DND-41 (cell line): ENCODE results near the gene KAT2B.

Source experiments
- ATAC-seq: fragments of 200-7000 bp; cut with Tn5 transposase; 3 replicates; pipeline ENCODE4 v1.9.1; 2021; ENCODE audit warnings: low read depth; ENCODE audit not compliant: insufficient read depth
- DNase-seq: peaks from one replicate; pipeline ENCODE4 v3.0.0-alpha.2; 2020
- H2AFZ ChIP-seq: 2 replicates; pipeline ENCODE4 v1.6.0; 2012; ENCODE audit warnings: low read depth, low read length
- H3K27ac ChIP-seq: 2 replicates; pipeline ENCODE4 v1.5.1; 2012; ENCODE audit warnings: low read length, inconsistent platforms
- H3K27me3 ChIP-seq: fragments of 200-600 bp; sonication (generic); 2 replicates; pipeline ENCODE4 v1.6.0; 2012; ENCODE audit warnings: low read length, mild to moderate bottlenecking, inconsistent platforms; ENCODE audit not compliant: insufficient read depth, poor library complexity
- H3K36me3 ChIP-seq: 2 replicates; pipeline ENCODE4 v1.5.1; 2012; ENCODE audit warnings: low read length, inconsistent platforms; ENCODE audit not compliant: insufficient read depth
- H3K4me1 ChIP-seq: 2 replicates; pipeline ENCODE4 v1.5.1; 2012; ENCODE audit warnings: mild to moderate bottlenecking, low read length; ENCODE audit not compliant: insufficient read depth
- H3K4me2 ChIP-seq: 2 replicates; pipeline ENCODE4 v1.6.0; 2012; ENCODE audit warnings: mild to moderate bottlenecking, moderate library complexity, low read length, inconsistent platforms; ENCODE audit not compliant: insufficient read depth
- H3K4me3 ChIP-seq, 2 experiments: fragments of 200-600 bp in 1 of 2; shearing (Covaris generic) in 1 of 2; 2 replicates each; pipeline ENCODE4 v1.5.1; 2012 to 2016; ENCODE audit warnings: inconsistent platforms in 2 of 2, low read length in 2 of 2, mild to moderate bottlenecking in 2 of 2, low read depth in 1 of 2, moderate library complexity in 1 of 2
- H3K79me2 ChIP-seq: 2 replicates; pipeline ENCODE4 v1.6.0; 2012; ENCODE audit warnings: low read length, inconsistent platforms; ENCODE audit not compliant: insufficient read depth
- H3K9ac ChIP-seq: 2 replicates; pipeline ENCODE4 v1.6.0; 2012; ENCODE audit warnings: low read depth, mild to moderate bottlenecking, inconsistent platforms, low read length, moderate library complexity
- H3K9me3 ChIP-seq: 2 replicates; pipeline ENCODE4 v1.5.1; 2012; ENCODE audit warnings: low read length, moderate library complexity, mild to moderate bottlenecking, inconsistent platforms; ENCODE audit not compliant: insufficient read depth, severe bottlenecking
- H4K20me1 ChIP-seq: 2 replicates; pipeline ENCODE4 v1.6.0; 2012; ENCODE audit warnings: low read length; ENCODE audit not compliant: insufficient read depth
- EZH2 ChIP-seq: IDR thresholded peaks from 3 replicates; pipeline ENCODE4 v1.6.1; 2012; ENCODE audit warnings: borderline replicate concordance, low read depth, mild to moderate bottlenecking, moderate library complexity, low read length, inconsistent platforms; ENCODE audit not compliant: severe bottlenecking
- TF ChIP-seq, protein P1 (sequence below): IDR thresholded peaks from 2 replicates; pipeline ENCODE4 v1.5.1; 2012; ENCODE audit warnings: borderline replicate concordance, low read length, moderate library complexity, mild to moderate bottlenecking; ENCODE audit not compliant: poor library complexity, severe bottlenecking; ENCODE audit errors: extremely low read depth

KAT2B gene

DNA sequence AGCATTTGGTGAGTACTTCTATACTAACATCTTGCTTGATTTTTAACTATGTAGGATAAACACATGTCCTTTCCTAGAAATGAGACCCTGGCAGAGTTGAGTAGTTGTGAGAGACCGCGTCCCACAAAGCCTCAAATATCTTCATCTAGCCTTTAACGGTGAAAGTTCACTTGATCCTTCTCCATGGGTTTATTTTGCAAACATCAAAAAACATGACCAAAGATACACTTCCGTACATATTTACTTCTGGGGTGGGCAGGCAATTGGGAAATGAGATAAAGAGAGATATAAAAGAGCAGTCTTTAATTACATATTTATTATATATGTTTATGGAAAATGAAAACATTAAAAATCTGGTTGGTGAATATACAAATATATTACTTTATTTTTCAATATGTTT, 5.2 kb upstream of the KAT2B start:
- ATAC-seq = no peak

DNA sequence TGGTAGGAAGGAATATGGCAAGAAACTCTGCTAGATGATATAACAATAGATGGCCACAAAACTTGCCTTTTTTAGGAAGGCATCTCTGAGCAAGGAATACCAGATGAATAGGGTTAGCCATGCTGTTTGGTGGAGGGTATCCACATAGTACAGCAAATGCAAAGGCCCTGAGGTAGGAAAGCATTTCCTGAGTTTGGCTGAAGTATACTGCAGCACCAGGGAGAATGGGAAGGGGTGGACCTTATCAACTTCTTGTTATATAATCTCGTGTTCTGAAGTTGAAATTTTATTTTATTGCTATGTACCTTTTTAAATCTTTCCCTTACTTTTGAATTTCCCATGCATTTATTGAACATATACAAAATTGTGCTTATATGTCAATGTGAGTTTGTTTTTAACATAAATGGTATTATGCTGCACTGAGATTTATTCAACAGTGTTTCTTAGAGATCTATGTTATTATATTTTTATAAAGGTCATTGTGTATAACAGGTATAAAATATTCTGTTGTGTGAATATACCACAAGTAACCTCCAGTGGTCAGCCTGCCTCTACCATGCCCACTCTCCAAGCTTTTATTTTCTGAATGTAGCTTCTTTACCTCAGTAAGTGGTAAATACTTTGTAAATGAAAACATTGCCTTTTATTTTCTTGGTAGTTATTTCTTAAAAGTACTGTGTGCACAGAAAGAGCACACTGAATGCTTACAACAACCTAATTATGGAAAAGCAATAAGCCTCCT, 2.8 kb upstream of the KAT2B start:
- Histone ChIP-seq H3K27ac (no peak overlapping the region), H2AFZ (no peak overlapping the region), H3K9me3 (no peaks in the 10 kb centered on the region), H3K79me2 (0 out of 2 replicates have a peak, but pooled peaks cover 3% of the 10 kb centered on the region), H3K4me3 (no peak overlapping the region), H3K9ac (no peak overlapping the region), H4K20me1 (no peaks in the 10 kb centered on the region), H3K36me3 (no peaks in the 10 kb centered on the region), H3K4me1 (peaks cover 29% of the 10 kb centered on the region), H3K4me2 (no peak overlapping the region), H3K27me3 (peaks cover 11% of the 10 kb centered on the region)
- no peak for TF ChIP-seq EZH2
- TF ChIP-seq, protein P1, sequence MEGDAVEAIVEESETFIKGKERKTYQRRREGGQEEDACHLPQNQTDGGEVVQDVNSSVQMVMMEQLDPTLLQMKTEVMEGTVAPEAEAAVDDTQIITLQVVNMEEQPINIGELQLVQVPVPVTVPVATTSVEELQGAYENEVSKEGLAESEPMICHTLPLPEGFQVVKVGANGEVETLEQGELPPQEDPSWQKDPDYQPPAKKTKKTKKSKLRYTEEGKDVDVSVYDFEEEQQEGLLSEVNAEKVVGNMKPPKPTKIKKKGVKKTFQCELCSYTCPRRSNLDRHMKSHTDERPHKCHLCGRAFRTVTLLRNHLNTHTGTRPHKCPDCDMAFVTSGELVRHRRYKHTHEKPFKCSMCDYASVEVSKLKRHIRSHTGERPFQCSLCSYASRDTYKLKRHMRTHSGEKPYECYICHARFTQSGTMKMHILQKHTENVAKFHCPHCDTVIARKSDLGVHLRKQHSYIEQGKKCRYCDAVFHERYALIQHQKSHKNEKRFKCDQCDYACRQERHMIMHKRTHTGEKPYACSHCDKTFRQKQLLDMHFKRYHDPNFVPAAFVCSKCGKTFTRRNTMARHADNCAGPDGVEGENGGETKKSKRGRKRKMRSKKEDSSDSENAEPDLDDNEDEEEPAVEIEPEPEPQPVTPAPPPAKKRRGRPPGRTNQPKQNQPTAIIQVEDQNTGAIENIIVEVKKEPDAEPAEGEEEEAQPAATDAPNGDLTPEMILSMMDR = no peak
- DNase-seq = no peak
- no peak for ATAC-seq

More for the DNA sequence above, 5.2 kb upstream of the KAT2B start:
- Histone ChIP-seq H4K20me1 (no peaks in the 10 kb centered on the region), H3K9me3 (no peaks in the 10 kb centered on the region), H3K27me3 (peaks cover 11% of the 10 kb centered on the region), H3K79me2 (no peaks in the 10 kb centered on the region), H3K4me2 (no peak overlapping the region), H3K4me3 (no peak overlapping the region), H3K4me1 (peaks cover 12% of the 10 kb centered on the region), H2AFZ (no peak overlapping the region), H3K27ac (no peak overlapping the region), H3K9ac (no peak overlapping the region), H3K36me3 (no peaks in the 10 kb centered on the region)
- no peak for DNase-seq
- TF ChIP-seq, protein P1 = no peak
- no peak for TF ChIP-seq EZH2

DNA sequence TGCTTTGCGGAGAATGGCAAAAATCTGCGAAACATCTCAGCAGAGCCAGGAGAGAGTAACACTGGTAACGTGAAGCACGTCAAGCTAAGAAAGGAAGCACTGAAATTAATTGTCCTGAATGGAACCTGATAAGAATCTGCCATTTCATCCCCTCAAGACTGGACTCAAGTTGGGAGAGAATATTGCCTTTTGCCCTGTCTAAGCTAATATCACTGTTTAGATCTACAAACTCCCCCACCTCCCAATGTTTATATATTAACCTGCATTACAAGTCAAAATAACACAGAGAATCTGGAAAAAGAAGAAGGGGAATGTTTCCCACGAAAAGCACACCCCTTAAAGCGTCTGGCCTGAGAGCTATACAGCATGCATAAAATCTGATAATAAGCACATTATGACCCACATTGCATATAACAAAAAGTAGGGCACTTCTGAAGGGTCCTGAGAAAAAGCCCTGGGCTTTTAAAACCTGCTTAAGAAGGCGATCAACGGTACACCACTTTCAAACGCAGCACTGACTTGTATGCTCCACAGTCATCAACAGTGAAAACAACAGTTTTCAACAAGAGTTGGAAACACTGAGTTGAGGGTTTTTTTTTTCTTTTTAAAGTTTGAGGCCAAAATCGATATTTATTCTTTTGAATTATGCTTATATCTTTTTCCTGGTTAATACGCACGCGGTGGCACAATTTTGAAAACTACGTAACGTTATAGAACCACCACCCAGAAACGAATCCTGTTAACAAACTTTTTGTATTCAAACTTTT, 1.4 kb upstream of the KAT2B start:
- no peak for DNase-seq

More for the DNA sequence above, 1.4 kb upstream of the KAT2B start:
- Histone ChIP-seq H3K79me2 (peaks cover 5% of the 10 kb centered on the region; the same call in 1 of the 2 replicates), H3K4me1 (peaks cover 43% of the 10 kb centered on the region), H3K27ac (peak overlapping the region; percentile 64), H3K36me3 (no peaks in the 10 kb centered on the region), H3K4me3 (peak overlapping the region; percentile 59 to 85; a peak in 3 of 4 replicates), H3K4me2 (peak overlapping the region; percentile 95), H4K20me1 (peaks cover 3% of the 10 kb centered on the region; the same call in 1 of the 2 replicates), H3K9ac (peak overlapping the region; percentile 70), H2AFZ (peak overlapping the region; percentile 85), H3K9me3 (no peaks in the 10 kb centered on the region), H3K27me3 (peaks cover 11% of the 10 kb centered on the region)
- no peak for ATAC-seq
- TF ChIP-seq, protein P1 = no peak
- TF ChIP-seq EZH2 = no peak
